Right renal pelvis (tissue), 4 donors: ENCODE measurements around the gene SPTLC2. TPM values are rescaled to one million over a fixed set of nuclear protein-coding genes. Genes with fewer than 3 reads are reported as not detected.
"Not testable (repeated sequence)": the region's sequence is repeated elsewhere in the genome, so short reads cannot be mapped to it uniquely, and the experiment has no call there.

ENCODE experiments used
- DNase-seq, 4 donors: peaks; one replicate each; pipeline ENCODE4 v3.0.0-alpha.2; 2013; ENCODE audit warnings: low read depth in 4 of 4, low spot score in 3 of 4, missing footprints in 1 of 4
- polyA plus RNA-seq, 4 donors: library from polyadenylated mRNA; unstranded; fragments of 120-200 nt; gene quantifications; one replicate each; pipeline ENCODE4 v1.2.1, GENCODE V29; 2013; ENCODE audit not compliant: insufficient read length in 4 of 4

The SPTLC2 gene
- polyA plus RNA-seq, 4 donors = 62.9 to 84.9 (median 79.4) TPM

DNA sequence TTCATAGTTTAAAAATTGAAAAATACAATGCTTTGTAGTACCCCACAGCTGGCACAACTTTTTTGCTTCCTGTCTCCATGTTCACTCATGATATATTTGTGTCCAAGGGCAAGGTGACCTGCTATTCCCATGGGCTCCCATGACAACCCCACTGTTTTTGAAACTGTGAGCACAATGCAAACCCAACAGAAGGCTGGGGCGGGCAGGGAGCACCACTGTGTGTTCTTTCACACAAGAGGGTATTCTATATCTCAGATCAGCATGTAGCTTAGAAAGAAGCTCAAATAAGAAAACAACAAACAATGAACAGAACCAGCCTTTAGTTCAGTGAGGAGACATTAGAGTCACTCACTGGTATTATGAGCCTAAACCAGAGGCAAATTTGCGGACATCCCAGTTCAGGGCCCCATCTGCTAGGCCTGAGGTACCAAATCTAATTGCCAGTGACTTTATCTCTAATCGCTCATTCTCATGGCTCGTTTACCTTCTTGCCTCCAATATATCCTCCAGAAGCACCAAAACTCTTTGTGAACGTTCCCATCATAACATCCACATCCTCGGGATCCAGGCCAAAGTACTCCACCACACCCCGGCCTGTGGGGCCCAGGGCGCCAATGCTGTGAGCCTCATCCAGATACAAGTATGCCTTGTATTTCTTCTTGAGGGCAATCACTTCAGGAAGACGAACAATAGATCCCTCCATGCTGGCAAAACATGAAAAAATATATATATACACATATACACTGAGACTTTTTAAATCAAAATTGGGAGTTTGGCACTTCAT lies 61.4 kb downstream of the SPTLC2 start:
- no peak for DNase-seq

DNA sequence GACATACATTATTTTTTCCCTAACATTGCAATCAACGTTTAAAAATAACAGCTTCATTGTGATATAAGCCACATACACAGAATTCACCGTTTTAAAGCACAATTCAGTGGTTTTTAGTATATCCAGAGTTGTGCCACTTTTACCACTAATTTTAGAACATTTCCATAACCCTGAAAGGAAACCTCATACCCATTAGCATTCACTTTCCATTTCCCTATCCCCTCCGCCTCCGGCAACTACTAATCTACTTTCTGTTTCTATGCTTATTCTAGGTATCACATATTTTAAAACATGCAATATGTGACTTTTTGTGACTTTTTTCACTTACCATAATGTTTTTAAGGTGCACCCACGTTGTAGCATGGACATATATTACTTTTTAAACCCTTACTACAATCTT lies 62.2 kb downstream of the SPTLC2 start:
- DNase-seq = no peak

DNA sequence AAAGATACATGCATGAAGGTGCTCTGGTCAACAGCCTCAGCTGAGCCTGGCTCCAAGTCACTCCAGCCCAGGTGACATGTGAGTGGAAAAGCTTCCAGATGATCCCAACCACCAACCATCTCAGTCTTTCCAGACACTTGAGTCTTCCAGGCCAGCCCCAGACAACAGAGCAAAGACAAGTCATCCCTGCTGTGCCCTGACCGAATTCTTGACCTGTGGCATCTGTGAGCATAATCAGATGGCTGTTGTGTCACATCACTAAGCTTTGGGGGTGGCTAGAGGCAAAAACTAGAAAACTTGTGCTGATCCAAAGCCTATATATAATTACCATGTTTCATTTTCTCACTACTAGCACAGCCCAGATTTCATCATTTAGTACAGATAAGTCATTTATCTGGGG lies 67.0 kb downstream of the SPTLC2 start:
- no peak for DNase-seq

DNA sequence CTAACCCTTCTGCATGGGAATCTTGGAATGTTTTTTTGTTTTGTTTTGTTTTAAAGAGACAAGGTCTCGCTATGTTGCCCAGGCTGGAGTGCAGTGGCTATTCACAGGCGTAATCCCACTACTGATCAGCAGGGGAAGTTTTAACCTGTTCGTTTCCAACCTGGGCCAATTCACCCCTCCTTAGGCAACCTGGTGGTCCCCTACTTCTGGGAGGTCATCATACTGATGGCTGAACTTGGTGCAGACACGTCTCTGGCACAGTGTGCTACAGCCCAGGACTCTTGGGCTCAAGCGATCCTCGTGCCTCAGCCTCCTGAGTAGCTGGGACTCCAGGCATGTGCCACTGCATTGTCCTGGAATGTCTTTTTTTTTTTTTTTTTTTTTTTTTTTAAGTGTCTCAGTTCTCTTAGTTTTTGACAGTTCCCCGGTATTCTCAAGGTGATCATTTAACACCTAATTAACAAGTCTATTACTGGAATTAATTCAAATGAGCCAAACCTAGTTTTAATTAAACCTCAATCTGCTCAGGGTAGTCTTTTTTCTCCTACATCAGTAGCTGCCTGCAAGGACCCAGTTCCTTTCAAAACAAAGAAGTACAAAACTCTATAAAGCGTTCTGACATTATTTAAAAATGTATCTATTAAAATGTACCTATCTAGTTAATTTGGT lies 68.8 kb downstream of the SPTLC2 start:
- DNase-seq = no peak

DNA sequence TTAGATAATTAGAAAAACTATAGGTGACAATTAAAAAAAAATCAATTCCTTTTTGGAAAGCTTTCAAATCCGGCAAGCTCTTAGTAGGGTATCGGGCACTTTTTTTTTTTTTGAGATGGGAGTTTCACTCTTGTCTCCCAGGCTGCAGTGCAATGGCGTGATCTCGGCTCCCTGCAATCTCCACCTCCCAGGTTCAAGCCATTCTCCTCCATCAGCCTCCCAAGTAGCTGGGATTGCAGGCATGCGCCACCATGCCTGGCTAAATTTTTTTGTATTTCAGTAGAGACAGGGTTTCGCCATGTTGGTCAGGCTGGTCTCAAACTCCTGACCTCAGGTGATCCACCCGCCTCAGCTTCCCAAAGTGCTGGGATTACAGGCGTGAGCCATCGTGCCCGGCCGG lies 71.3 kb downstream of the SPTLC2 start:
- not testable (repeated sequence) for DNase-seq

DNA sequence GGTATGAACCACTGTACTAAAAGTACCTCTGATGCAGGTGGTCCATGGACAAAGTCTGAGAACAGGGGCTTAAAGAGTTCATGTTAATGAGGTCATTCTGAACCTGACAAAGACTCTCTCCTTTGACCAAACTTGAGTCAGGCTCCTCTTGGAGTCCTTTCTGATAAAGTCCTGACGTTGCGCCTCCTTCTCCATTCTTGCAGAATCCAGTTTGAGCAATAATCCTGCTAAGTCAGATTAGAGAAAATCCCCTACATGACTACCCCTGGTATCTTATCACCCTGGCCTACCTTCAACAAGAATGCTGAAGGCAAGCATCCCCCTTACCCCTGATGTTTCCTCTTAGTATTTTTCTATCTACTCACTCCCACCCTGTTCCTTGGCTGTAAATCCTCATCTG lies 71.9 kb downstream of the SPTLC2 start:
- DNase-seq = no peak

DNA sequence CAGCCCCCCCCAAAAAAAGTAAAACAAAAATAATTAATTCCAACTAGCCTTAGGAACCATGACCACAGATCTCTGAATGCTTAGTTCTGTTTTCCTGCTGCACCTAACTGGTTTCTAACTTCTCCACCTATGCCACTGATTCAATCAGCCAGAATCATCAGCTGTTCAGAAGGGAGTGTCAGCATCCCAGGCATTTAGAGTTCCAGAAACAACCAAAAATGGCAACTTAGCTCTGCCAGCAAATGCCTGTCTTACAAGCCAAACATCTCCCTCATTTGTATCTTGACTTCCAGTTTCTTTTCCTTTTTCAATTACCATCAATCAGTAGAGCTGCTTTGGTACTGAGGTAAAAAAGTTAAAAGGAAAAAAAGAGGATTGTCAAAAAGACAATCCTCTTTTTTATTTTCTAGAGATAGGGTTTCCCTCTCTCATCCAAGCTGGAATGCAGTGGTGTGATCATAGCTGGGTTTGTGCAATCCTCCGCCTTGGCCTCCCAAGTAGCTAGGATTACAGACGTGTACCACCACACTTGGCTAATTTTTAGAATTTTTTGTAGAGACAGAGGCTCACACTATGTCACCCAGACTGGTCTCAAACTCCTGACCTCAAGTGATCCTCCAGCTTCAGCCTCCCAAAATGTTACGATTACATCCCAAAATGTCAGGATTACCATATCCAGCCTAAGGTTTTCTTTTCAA lies 72.7 kb downstream of the SPTLC2 start:
- no peak for DNase-seq

DNA sequence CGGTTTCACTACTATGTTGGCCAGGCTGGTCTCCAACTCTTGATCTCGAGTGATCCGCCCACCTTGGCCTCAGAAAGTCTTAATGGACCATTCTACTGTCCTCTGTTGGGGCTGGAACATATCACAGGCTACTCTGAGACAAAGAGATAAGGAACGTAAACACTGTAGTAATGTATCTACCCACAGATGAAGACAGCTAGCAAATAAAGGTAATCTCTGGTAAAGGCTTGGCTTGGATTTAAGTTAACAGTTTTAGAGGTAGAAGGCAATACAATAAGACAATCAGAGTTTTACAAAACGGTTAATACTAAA lies 73.2 kb downstream of the SPTLC2 start:
- no peak for DNase-seq

DNA sequence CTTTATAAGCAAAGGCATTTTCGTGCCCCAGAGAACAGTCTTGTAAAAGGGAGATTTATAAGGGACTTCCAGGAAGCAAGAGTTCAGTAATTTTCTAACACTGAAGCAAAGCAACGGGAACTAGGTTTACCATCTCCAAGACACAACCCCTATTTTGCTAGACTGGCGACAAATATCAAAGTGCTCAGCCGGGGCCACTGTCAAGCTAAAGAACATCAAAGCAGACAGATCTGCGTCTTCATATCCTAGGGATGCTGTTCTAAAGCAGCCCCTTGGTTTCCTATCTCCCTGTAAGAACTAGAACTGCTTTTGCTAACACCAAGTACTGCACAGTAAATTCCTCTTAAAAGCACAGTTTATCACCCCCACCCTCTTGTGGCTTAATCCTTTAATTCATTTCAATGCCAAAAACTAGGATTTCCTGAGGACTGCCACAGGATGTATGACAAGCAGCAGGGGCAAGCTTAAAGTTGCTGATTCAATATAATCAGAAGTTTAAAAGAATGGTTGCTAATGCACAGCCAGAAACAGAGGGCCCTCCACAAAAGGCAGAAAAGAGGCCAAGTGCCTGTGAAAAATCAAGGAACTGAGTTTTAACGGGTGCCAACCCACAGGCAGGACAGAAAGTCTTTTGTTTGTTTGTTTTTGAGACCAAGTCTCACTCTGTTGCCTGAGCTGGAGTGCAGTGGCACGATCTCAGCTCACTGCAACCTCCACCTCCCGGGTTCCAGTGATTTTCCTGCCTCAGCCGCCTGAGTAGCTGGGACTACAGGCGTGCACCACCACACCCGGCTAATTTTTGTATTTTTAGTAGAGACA lies 73.8 kb downstream of the SPTLC2 start:
- DNase-seq = no peak

DNA sequence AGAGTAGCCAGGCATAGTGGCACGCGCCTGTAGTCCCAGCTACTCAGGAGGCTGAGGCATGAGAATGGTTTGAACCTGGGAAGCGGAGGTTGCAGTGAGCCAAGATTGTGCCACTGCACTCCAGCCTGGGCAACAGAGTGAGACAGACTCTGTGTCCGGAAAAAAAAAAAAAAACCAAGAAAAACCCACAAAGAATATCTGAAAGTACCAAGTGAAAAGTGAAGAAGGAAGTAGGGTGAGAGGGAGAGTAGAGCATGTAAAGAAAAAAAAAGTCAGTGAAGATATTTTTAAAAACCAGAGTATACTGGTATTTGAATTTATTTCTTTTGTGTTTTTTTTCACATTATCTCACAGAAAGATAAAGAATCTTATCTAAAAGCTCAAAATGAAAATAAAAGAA lies 74.5 kb downstream of the SPTLC2 start:
- DNase-seq = no peak

DNA sequence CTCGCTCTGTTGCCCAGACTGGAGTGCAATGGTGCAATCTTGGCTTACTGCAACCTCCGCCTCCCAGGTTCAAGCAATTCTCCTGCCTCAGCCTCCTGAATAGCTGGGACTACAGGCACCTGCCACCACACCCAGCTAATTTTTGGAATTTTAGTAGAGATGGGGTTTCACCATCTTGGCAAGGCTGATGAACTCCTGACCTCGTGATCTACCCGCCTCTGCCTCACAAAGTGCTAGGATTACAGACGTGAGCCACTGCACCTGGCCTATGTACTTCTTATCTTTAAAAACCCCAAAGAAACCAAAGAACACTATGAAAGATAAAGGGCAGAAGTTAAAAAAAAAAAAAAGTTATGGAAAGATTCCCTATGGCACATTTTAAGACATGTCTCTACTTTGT lies 79.5 kb downstream of the SPTLC2 start:
- not testable (repeated sequence) for DNase-seq

DNA sequence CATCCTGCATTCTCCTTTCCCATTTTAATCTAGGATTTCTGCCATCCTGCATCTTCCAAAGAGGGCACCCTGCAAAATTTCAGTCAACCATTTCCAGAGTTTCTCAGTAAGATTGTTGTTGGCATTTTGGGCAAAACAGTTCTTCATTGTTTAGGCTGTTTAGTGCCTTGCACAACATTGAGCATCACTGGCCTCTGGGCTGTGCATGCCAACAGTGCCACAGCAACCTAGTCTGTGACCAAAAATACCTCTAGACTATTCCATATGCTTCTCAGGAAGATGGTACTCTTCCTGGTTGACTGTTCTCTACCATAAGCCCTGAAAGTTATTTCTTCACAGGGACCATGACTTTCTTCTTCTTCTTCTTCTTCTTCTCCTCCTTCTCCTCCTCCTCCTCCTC lies 85.4 kb downstream of the SPTLC2 start:
- DNase-seq = no peak

DNA sequence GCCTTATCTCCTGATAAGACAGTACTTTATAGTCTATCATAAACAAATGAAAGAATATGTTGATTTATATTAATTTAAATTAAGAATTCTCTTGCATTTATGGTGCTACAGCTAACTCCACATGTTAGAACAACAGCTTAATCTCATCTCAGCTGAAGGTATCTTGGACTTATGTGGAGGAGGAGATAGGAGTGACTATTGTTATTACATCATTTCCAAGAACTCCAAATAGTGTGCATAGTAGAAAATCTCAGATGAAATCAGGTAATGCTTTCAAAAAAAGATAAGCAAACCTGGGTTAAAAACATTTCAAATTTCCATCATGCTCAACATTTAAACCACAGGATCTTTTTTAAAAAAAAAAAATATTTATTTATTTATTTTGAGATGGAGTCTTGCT lies 86.5 kb downstream of the SPTLC2 start:
- no peak for DNase-seq

DNA sequence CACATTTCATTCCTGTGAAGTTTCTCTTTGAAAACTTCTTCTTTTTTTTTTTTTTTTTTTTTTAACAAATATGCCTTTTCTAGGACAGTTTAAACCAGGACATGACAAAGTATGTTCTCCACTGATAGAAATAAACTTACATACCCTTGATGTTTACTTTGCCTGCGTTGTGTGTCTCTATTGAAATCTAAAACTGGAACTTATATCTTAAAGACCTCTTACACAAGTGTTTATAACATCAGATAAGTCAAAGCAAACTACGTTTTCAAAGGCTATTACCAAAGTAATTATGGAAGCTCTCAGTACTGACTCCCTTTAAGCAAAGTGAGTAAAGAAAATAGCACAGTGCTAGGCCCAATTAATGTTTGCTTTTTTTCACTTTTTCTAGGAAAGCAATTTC lies 87.2 kb downstream of the SPTLC2 start:
- DNase-seq = no peak

DNA sequence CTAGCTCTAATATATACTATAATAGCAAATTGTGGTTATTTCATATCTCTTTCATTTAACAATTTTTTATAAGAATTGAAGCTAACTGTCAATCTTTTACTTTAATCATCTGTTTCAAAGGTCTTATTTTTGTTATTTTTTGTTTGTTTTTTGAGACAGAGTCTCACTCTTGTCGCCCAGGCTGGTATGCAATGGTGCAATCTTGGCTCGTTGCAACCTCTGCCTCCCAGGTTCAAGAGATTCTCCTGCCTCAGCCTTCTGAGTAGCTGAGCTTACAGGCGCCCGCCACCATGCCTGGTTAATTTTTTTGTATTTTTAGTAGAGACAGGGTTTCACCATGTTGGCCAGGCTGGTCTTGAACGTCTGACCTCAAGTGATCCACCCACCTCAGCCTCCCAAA lies 87.7 kb downstream of the SPTLC2 start:
- not testable (repeated sequence) for DNase-seq

DNA sequence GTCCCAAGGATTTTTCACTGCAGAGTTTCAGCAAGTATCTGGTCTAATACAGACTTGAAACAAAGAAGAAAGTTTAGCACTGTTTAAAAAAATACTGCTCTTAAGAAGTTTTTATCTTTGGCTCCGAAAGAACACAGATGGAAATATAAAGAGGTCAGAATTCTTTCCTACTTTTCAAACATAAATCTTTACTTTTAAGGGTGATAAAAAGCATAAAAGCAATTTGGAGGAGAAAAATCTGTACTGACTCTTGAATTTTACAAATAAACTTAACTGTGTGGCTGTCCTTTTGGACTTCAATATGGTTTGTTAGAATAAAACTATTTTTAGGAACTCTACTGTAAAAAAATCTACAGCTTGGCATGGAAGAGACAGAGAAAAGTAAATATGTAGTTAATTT lies 90.2 kb downstream of the SPTLC2 start:
- peak in 3 of 4 donors; percentile 43 to 68 (median 54) for DNase-seq

DNA sequence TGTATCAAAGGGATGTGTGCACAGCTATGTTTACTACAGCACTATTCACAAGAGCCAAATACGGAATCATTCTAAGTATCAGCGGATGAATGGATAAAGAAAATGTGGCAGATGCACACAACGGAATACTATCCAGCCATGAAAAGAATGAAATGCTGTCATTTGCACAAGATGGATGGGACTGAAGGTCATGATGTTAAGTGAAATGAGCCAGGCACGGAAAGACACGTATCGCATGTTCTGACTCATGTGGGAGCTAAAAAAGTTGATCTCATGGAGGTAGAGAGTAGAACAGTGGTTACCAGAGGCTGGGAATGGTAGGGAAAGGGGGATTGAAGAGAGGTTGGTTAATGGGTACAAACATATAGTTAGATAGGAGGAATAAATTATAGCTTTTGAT lies 91.9 kb downstream of the SPTLC2 start:
- no peak for DNase-seq

DNA sequence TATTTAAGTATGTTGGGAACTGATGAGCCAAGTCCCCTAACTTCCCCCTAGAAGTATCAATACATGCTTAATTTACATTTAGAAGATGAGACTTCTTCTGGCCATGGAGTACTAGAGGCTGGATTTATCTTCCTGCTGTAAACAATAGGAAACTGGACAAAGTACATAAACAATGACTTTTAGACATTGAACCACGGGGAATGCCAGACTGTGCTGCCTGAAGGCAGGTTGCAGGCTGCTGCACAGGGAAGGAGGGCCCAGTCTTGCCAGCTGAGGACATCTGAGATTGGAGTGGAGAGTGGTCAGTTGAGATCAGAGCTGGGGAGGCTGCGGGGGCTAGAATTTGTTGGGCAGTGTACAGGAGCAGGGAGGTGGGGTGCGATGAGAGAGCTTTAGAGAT lies 93.3 kb downstream of the SPTLC2 start:
- no peak for DNase-seq

DNA sequence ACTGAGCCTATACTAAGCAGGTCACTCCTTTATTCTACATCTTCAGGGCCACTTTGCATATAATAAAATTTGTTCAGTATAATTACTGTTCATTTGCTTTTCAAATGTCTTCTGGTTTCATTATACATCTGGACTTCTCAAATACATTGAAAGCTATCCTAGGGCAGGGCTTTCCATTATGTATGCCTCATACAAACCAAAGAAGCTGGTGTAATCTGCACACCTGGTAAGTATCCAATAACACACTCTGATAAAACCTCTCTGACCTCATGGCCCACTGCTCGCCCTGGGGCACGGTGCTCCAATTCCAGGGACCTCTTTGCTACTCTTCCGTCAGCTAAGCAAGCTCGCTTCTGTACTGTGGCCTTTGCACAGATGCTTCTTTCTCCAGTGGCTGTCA lies 95.9 kb downstream of the SPTLC2 start:
- DNase-seq = no peak

DNA sequence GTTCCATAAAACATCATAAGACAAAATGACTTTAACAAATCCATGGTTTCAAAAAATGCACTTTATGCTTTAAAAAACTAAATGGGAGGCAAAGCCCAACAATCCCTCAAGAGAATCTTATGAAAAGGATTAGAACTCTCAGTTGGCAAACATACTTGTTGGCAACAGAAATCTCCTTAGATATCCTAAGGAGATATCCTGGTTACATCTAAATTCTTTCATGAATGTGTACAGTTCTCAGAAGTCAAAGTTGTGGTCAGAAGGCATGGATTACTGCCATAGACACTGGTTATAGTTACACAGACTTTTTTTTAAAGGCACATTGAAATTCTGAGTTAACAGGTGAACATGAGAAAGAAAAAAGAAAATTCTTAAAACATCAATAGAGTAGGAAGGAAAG lies 100.3 kb downstream of the SPTLC2 start:
- no peak for DNase-seq

DNA sequence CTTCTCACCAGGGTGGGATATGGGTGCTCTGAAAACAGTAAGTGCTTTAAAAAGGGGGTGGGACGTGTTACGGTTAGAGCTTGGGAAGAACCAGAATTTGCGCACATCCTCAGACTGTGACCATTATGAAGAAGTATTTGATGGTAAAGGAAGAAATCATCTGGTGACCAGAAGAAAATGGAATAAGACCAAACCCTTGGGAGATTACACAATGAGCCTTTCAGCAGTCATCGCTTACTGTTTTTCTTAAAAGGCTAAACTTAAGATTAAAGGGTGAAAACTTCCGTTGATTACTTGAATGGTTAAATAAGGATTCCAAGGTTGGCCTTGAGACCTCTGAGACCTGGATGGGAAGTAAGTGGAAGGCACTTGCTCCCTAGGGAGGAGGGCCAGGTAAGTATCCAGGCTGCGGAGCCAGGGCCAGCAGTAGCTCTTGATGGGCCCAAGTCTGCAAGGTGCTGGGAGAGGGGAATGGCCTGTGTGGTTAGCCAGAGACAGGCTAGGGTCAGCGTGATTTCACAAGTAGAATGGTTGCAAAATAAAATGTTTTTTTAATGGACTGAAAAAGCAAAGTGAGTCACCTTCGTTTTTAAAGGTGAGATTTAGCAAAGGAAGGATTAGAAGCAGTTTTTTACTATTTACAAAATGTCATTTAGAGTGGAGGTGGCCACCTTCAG lies 104.8 kb downstream of the SPTLC2 start:
- no peak for DNase-seq
